ENCODE measurements around the gene SPEF1. TPM values are rescaled to one million over a fixed set of nuclear protein-coding genes. Genes with fewer than 3 reads are reported as not detected.

Gene SPEF1
- total RNA-seq, 2 experiments from 2014 or later, result not detected

DNA sequence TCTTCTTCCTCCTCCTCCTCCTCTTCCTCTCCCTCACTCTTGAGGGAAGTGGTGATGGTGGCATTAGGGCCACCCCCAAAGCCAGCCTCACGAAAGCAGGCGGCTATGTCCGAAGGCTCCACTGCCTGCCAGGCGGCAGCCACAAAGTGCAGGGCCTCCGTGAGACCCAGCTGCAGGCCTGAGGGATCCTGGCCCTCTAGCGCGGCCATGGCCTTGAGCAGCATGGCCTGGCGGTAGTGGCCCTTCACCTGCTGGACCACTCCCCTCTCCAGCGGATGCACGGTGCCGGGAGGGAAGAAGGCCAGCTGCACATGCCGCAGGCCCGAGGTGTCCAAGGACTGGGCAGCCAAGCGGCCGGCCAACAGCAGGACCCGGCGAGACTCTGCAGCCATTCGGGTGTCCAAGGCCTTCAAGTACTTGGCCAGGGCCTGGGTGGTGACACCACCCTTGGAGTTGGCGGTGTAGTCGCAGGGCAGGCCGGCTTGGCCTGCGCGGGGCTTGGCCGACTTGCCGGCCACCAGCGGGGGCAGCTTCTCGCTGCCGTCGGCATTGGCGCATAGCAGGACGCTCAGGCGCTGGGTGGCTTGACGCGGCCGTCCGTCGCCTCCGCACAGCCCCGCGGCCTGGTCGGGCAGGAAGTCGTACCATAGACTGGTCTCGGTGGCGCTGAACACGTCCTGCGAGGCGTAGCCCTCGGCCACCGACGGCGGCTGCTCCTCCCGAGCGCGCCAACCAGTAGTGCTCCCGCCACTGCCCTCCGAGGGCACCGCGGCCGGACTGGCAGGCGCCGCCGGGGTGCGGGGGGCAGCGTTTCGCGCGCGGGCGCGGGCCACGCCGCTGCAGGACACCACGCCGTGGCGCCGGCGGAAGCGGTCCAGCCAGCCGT is 4.2 kb upstream of the SPEF1 start:
- Mint-ChIP-seq H3K4me1 (peaks cover 57% of the 10 kb centered on the region), H3K4me3 (peak overlapping the region; percentile 53), H3K36me3 (ENCODE audit: low read depth) (peaks cover 11% of the 10 kb centered on the region), H3K27ac (no peak overlapping the region), H3K27me3 (peaks cover 6% of the 10 kb centered on the region), H3K9me3 (no peaks in the 10 kb centered on the region)
- no peak for DNase-seq
- POLR2A ChIA-PET, result interaction anchor here (1.0 to 8.8 kb wide), 10 partner anchors 10 to 120 kb away, joined by 3 to 90 read pairs (median 10); partner anchors contain the start of genes ADISSP, AP5S1 and CDC25B
- CTCF ChIA-PET, result interaction anchor here (1.1 to 9.4 kb wide), 7 partner anchors 17 to 300 kb away, joined by 3 to 98 read pairs (median 14); partner anchors contain the start of genes ADISSP and AP5S1

DNA sequence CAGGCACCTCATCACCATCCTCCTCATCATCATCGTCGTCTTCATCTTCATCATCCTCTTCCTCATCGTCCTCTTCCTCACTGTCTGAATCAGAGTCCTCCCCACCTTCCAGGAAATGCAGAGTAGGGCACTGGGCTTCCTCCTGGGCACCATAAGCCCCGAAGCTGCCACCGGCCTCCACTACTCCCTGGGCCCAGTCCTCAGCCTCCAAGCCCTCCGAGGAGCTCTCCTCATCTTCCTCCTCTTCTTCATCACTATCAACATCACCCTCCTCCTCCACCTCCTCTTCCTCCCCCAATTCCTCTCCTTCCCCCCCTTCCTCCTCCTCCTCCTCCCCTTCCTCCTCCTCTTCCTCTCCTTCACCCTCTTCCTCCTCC is 3.6 kb upstream of the SPEF1 start:
- CTCF ChIA-PET, result interaction anchor here (9.4 kb wide), 1 partner anchor 36 kb away, joined by 98 read pairs; the partner anchor contains the start of gene AP5S1
- H3K4me3 Mint-ChIP-seq, result peak overlapping the region; percentile 53
- no peak for DNase-seq
- peak overlapping the region; percentile 49 for H3K27ac Mint-ChIP-seq
- POLR2A ChIA-PET, result interaction anchor here (1.0 to 8.8 kb wide), 6 partner anchors 11 to 95 kb away, joined by 3 to 90 read pairs (median 38); partner anchors contain the start of genes ADISSP, AP5S1 and CDC25B
- H3K9me3 Mint-ChIP-seq, result no peaks in the 10 kb centered on the region
- H3K4me1 Mint-ChIP-seq, result peaks cover 58% of the 10 kb centered on the region
- peaks cover 11% of the 10 kb centered on the region for H3K36me3 Mint-ChIP-seq (ENCODE audit: low read depth)
- H3K27me3 Mint-ChIP-seq, result peaks cover 9% of the 10 kb centered on the region

DNA sequence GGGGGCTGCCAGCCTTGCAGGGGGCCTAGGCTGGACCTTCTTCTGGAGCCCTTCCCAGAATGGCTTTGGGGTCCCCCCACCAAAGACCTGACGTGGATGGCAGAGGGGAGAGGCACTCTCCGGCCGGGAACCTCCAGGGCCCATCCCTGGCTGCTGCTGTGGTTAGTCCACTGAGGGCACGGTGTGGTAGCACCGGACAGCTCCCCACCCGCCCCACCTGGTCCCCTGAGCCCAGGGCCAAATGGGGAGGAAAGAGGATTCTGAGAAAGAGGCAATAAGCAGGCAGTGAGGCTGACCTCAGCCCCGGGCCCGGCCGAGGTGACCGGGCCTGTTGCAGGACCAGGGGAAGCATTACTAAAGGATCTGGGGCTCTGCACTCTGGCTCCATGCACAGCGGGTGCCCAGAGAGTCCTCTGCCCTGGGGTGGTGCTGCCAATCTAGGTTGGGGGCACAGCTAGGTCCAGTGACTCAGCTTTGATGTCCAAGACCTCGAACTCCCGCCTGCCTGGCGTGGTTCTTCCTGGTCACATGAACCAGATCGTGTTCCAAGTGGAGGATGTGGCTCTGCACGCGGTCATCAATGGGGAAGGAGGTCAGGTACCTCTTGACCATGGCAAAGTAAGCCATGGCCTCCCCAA is 3.1 kb upstream of the SPEF1 start:
- POLR2A ChIA-PET, result interaction anchor here (0.8 to 8.8 kb wide), 6 partner anchors 9 to 96 kb away, joined by 3 to 90 read pairs (median 30); partner anchors contain the start of genes ADISSP and AP5S1
- H3K4me1 Mint-ChIP-seq, result peaks cover 62% of the 10 kb centered on the region
- CTCF ChIA-PET, result interaction anchor here (9.4 kb wide), 1 partner anchor 36 kb away, joined by 98 read pairs; the partner anchor contains the start of gene AP5S1
- H3K9me3 Mint-ChIP-seq, result no peaks in the 10 kb centered on the region
- peak overlapping the region; percentile 53 for H3K4me3 Mint-ChIP-seq
- peaks cover 14% of the 10 kb centered on the region for H3K27me3 Mint-ChIP-seq
- DNase-seq, result no peak
- H3K36me3 Mint-ChIP-seq (ENCODE audit: low read depth), result peaks cover 11% of the 10 kb centered on the region
- H3K27ac Mint-ChIP-seq, result peak overlapping the region; percentile 49

DNA sequence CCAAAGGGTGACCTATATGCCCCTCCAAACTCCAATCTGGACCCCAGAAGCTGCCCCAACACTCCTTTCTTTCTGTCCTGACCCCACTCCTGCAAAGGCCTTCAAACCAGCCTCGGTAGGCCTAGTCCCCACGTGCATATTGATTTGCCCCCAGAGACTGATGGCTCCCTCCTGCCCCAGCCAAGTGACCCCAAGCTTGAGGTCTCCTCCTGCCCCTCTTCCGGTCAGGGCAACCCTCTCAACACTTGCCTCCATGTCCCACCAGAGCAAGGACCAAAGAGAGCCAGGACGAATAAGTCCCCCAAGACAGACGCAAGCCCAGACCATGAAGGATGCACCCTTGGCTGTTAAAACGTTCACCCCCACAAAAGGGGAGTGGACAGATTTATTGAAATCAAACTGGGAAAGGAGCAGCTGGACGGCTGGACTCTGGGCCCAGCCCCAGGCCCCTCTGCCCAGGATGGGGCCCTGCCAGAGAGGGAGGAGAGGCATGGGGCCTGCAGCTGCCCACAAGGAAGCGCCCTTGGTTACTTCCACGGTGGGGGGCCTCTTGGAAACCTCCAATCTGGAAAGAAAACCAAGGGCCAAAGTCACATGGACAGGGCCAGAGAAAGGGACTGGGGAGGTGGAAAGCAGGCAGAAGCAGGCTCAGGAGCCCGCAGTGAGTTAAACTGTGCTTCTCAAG is 2.4 kb upstream of the SPEF1 start:
- peaks cover 60% of the 10 kb centered on the region for H3K4me1 Mint-ChIP-seq
- H3K4me3 Mint-ChIP-seq, result no peak overlapping the region
- ChIA-PET CTCF (interaction anchor here (9.4 kb wide), 1 partner anchor 37 kb away, joined by 98 read pairs; the partner anchor contains the start of gene AP5S1), POLR2A (interaction anchor here (0.8 to 7.4 kb wide), 4 partner anchors 8 to 60 kb away, joined by 3 to 64 read pairs (median 30); partner anchors contain the start of gene ADISSP)
- H3K36me3 Mint-ChIP-seq (ENCODE audit: low read depth), result peaks cover 11% of the 10 kb centered on the region
- no peak for DNase-seq
- H3K27me3 Mint-ChIP-seq, result peaks cover 19% of the 10 kb centered on the region
- H3K9me3 Mint-ChIP-seq, result no peaks in the 10 kb centered on the region
- no peak overlapping the region for H3K27ac Mint-ChIP-seq

DNA sequence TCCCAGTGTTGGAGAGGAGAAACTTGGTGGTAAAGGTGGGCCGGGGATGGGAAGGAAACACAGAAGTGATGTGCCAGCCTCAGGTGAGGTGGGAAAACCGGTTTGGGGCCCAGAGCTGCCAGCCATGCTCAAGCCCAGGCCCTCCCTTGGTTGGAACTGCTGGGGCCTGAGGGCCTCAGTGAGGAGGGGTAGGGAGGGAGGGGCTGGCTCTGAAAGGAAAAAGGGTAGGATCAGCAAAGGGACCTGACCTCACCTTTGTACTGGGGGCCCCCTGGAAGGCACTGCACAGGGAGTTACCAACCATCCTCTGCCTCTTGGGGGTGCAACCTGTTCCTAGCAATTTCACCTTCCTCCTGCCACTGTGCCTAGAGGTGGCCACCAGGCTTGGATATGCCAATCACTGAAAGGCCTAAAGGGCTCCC is 1.8 kb upstream of the SPEF1 start:
- Mint-ChIP-seq H3K27me3 (peaks cover 23% of the 10 kb centered on the region), H3K4me3 (no peak overlapping the region), H3K27ac (no peak overlapping the region), H3K9me3 (no peaks in the 10 kb centered on the region), H3K36me3 (ENCODE audit: low read depth) (peaks cover 11% of the 10 kb centered on the region), H3K4me1 (peaks cover 57% of the 10 kb centered on the region)
- ChIA-PET POLR2A (interaction anchor here (6.9 to 7.4 kb wide), 2 partner anchors 16 to 31 kb away, joined by 57 to 64 read pairs; partner anchors contain the start of gene ADISSP), CTCF (interaction anchor here (9.4 kb wide), 1 partner anchor 37 kb away, joined by 98 read pairs; the partner anchor contains the start of gene AP5S1)
- no peak for DNase-seq

DNA sequence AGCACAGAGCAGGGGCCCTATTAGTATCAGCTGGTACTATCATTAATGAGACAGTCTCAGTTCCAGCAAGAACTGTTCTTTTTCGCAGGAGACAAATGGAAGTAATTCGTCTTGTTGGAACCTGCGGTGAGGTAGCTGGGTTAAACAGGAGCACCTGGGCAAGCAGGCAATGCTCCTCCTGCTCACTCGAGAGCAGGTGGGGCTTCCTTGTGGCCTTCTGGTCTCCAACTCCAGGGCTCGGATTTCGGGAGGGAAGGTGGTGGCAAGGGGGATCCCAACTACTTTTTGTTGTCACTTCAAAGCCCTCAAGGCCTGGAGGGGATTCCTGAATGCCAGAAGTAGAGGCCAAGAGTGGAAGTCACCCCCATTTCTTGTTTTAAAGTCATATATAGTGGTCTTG is 1.3 kb upstream of the SPEF1 start:
- Mint-ChIP-seq H3K4me3 (no peak overlapping the region), H3K27me3 (peaks cover 23% of the 10 kb centered on the region), H3K4me1 (peaks cover 56% of the 10 kb centered on the region), H3K9me3 (no peaks in the 10 kb centered on the region), H3K27ac (no peak overlapping the region), H3K36me3 (ENCODE audit: low read depth) (peaks cover 11% of the 10 kb centered on the region)
- no peak for DNase-seq
- ChIA-PET POLR2A (interaction anchor here (7.4 kb wide), 1 partner anchor 16 kb away, joined by 64 read pairs; the partner anchor contains the start of gene ADISSP), CTCF (interaction anchor here (9.4 kb wide), 1 partner anchor 38 kb away, joined by 98 read pairs; the partner anchor contains the start of gene AP5S1)

DNA sequence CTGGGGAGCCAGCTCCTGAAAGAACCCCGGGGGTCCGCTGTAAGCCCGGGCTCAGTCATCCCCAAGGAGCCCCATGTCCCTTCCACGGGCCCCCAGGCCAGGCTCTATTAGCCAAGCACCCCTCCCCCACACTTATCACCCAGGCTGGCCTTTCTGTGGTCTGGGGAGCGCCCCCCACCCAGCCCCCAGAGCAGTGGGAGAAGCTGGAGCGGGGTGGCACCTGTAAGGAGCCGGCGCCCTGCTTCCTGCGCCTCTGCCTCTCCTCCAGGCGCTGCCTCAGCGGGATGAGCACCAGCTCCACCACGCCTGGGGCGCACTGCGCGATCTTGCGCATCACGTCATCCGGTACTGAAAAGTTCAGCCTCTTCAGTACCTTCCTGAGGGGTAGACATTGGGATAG is 2.3 kb downstream of the SPEF1 start:
- Mint-ChIP-seq H3K4me1 (peaks cover 46% of the 10 kb centered on the region), H3K36me3 (ENCODE audit: low read depth) (peaks cover 9% of the 10 kb centered on the region), H3K27me3 (peaks cover 30% of the 10 kb centered on the region), H3K4me3 (no peak overlapping the region), H3K27ac (no peak overlapping the region), H3K9me3 (no peaks in the 10 kb centered on the region)
- DNase-seq, result no peak
- ChIA-PET POLR2A (interaction anchor here (1.0 to 3.9 kb wide), 6 partner anchors 11 to 93 kb away, joined by 3 to 32 read pairs (median 3); partner anchors contain the start of genes ADISSP and AP5S1), CTCF (interaction anchor here (0.7 to 3.1 kb wide), 6 partner anchors 8 to 76 kb away, joined by 4 to 33 read pairs (median 6); partner anchors contain the start of genes ADISSP, AP5S1 and CENPB)

DNA sequence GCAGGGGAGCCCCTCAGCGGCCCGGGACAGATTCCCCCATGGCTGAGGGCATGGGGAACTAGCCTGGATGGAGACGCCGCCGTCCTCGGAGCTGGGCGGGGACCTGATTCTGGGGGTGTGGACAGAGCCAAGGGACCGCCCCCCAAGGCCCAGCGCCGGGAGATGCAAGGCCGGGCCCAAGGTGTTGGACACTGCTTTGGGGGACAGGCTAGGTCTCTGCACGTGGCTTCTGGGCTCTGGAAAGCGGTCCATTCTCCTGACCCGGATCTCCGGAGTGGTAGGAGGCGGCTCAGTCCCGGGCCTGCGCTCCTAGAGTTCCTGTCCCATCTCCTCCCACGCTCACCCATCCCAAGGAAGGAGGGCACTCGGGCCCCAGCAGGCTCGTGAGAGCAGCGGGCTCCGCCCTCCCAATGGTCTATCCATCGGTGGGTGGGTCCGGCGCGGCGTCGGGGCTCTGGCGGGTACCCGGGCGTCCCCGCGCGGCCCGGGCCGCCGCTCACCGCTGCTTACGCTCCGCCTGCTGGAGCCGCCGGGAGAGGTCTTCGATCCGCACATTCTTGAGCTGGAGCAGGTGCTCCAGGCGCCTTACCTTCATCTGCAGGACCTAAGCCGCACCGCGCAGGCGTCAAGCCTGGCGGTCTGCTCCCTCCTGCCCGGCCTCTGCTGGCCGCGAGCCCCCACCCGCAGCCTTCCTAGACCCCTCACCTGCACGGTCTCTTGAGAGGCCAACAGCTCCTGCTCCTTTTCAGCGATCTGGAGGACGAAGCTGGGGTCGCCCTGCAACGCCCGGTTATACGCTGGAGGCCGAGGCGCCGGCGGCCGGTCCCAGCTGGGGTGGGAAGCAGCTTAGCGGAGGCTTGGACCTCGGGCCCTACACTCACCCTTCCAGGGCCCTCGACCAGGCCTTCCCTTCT is 3.3 kb downstream of the SPEF1 start:
- peak; percentile 53 for DNase-seq
- H3K36me3 Mint-ChIP-seq (ENCODE audit: low read depth), result peaks cover 4% of the 10 kb centered on the region
- no peak overlapping the region for H3K27ac Mint-ChIP-seq
- H3K9me3 Mint-ChIP-seq, result no peaks in the 10 kb centered on the region
- H3K4me1 Mint-ChIP-seq, result peaks cover 38% of the 10 kb centered on the region
- CTCF ChIA-PET, result interaction anchor here (1.2 to 3.1 kb wide), 5 partner anchors 9 to 77 kb away, joined by 4 to 33 read pairs (median 7); partner anchors contain the start of genes ADISSP, AP5S1 and CENPB
- POLR2A ChIA-PET, result interaction anchor here (1.0 to 3.9 kb wide), 4 partner anchors 10 to 43 kb away, joined by 3 to 32 read pairs (median 4); partner anchors contain the start of genes ADISSP and AP5S1
- H3K27me3 Mint-ChIP-seq, result peaks cover 30% of the 10 kb centered on the region
- peak overlapping the region; percentile 65 for H3K4me3 Mint-ChIP-seq

DNA sequence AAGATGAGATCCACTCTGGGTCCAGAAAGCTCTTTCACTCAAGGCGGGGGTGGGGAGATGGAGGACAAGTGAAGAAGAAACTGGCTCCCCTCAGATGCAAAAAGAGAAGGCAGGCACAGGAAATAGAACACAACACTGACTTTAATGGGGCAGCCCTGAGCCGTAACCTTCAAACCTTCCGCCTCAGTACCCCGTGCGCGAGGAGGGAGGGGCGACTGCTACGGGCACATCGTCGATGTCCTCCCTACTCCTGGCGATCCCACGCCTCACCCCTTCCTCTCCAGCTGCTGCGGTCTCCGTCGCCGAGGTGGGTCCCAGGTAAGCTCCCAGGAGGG is 3.9 kb downstream of the SPEF1 start:
- POLR2A ChIA-PET, result interaction anchor here (3.9 kb wide), 1 partner anchor 9 kb away, joined by 32 read pairs; the partner anchor contains the start of gene ADISSP
- peaks cover 36% of the 10 kb centered on the region for H3K4me1 Mint-ChIP-seq
- H3K27me3 Mint-ChIP-seq, result peaks cover 30% of the 10 kb centered on the region
- DNase-seq, result no peak
- CTCF ChIA-PET, result interaction anchor here (2.4 to 3.1 kb wide), 2 partner anchors 9 to 78 kb away, joined by 7 to 33 read pairs; partner anchors contain the start of gene ADISSP
- H3K9me3 Mint-ChIP-seq, result no peaks in the 10 kb centered on the region
- no peak overlapping the region for H3K27ac Mint-ChIP-seq
- H3K36me3 Mint-ChIP-seq (ENCODE audit: low read depth), result peaks cover 4% of the 10 kb centered on the region
- H3K4me3 Mint-ChIP-seq, result peak overlapping the region; percentile 65

DNA sequence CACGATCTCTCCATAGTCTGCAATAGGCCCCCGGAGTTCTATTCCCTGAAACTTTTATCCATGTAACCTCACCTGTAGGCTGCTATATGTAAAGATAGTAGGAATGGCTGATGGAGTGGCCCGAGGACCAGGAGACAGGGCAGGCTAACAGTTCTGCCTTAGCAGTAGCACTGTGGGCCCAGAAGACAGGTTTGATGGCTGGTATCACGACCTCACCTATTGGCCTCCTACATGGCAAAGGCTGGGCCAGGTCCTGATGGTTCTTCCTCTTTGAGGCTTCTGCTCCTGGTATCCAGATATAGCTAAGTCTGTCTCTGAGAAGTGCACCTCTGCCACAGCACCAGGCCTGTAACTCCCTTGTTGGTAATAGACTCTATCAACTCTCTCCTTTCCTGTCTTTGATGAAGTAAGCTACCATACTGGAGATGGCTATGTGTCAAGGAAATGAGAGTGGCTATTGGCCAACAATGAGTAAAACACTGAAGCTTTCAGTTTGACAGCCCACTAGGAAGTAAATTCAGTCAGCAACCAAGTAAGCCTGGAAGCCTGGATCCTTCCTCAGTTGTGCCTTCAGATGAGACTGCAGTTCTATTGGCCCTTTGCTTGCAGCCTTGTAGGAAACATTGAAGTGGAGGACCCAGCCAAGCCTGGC is 5.7 kb downstream of the SPEF1 start:
- DNase-seq, result no peak
- ChIA-PET POLR2A (interaction anchor here (1.4 kb wide), 1 partner anchor 9 kb away, joined by 3 read pairs; no protein-coding TSS in a partner anchor), CTCF (no interaction called here)
- no peaks in the 10 kb centered on the region for H3K9me3 Mint-ChIP-seq
- H3K27me3 Mint-ChIP-seq, result peaks cover 27% of the 10 kb centered on the region
- H3K36me3 Mint-ChIP-seq (ENCODE audit: low read depth), result peaks cover 4% of the 10 kb centered on the region
- no peak overlapping the region for H3K4me3 Mint-ChIP-seq
- peaks cover 24% of the 10 kb centered on the region for H3K4me1 Mint-ChIP-seq
- H3K27ac Mint-ChIP-seq, result no peak overlapping the region

DNA sequence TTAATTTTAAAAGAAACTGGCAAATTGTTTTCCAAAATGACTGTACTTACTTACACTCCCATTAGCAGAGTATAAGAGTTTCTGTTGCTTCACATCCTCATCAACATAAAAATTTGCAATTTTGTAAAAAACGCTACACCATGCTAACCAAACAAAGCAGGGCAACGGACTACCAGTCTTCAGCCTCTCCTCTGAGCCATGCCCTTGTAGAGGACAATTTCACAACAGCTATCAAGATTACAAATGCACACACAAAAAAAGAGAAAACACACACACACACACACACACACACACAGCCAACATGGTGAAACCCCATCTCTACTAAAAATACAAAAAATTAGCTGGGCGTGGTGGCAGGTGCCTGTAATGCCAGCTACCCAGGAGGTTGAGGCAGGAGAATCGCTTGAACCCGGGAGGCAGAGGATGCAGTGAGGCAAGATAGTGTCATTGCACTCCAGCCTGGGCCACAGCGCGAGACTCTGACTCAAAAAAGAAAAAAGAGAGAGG is 9.6 kb downstream of the SPEF1 start:
- Mint-ChIP-seq H3K27me3 (peaks cover 2% of the 10 kb centered on the region), H3K4me3 (no peak overlapping the region), H3K9me3 (no peaks in the 10 kb centered on the region), H3K36me3 (ENCODE audit: low read depth) (no peaks in the 10 kb centered on the region), H3K4me1 (peaks cover 15% of the 10 kb centered on the region), H3K27ac (no peak overlapping the region)
- CTCF ChIA-PET, result no interaction called here
- POLR2A ChIA-PET, result no interaction called here
- DNase-seq, result no peak

All from activated CD4-positive, alpha-beta memory T cell treated with anti-CD3 and anti-CD28 coated beads, Interleukin-2, amount 10 ng/mL, durations not matched to agents 7 days and 5 days (primary cell).